ENCODE data around the gene MED12L. TPM values are rescaled to one million over a fixed set of nuclear protein-coding genes. Genes with fewer than 3 reads are reported as not detected.

The MED12L gene
- total and polyA plus RNA-seq, 4 experiments from 2014 or later = 0.35 to 0.78 TPM; not detected in 2

GRCh38 chr3:151459358-151459757 lies 373.9 kb downstream of the MED12L start:
- Mint-ChIP-seq H3K36me3 (no peaks in the 10 kb centered on the region), H3K27me3 (peaks cover 13 to 17% of the 10 kb centered on the region in 2 donors), H3K4me1 (peaks cover 0 to 6% (median 2%) of the 10 kb centered on the region in 4 donors), H3K4me3 (no peak overlapping the region), H3K27ac (no peak overlapping the region), H3K9me3 (no peaks in the 10 kb centered on the region)
- CTCF ChIA-PET (ENCODE audit: partially characterized antibody) = no interaction called here
- Histone ChIP-seq H3K27ac (ENCODE audit: low read depth, low read length) (no peak overlapping the region), H3K27me3 (ENCODE audit: insufficient read depth, low read length) (no peaks in the 10 kb centered on the region), H3K4me1 (ENCODE audit: insufficient read depth, low read length) (no peaks in the 10 kb centered on the region), H3K4me3 (ENCODE audit: low read length in 2 of 2) (no peak overlapping the region), H3K36me3 (ENCODE audit: insufficient read depth, low read length) (no peaks in the 10 kb centered on the region), H3K9me3 (ENCODE audit: control insufficient read depth in 1 of 2, low read length in 2 of 2) (no peaks in the 10 kb centered on the region)
- intact Hi-C loops (cut with micrococcal nuclease) = no loop called here
- POLR2A ChIA-PET (ENCODE audit: partially characterized antibody) = no interaction called here
- DNase-seq = no peak

- Histone ChIP-seq H3K4me3 (ENCODE audit: low read length in 2 of 2) (no peak overlapping the region), H3K27me3 (ENCODE audit: insufficient read depth, low read length) (no peaks in the 10 kb centered on the region), H3K27ac (ENCODE audit: low read depth, low read length) (no peak overlapping the region), H3K36me3 (ENCODE audit: insufficient read depth, low read length) (no peaks in the 10 kb centered on the region), H3K4me1 (ENCODE audit: insufficient read depth, low read length) (no peaks in the 10 kb centered on the region), H3K9me3 (ENCODE audit: control insufficient read depth in 1 of 2, low read length in 2 of 2) (no peaks in the 10 kb centered on the region)
- Mint-ChIP-seq H3K27me3 (peaks cover 15 to 17% of the 10 kb centered on the region in 2 donors), H3K27ac (no peak overlapping the region), H3K4me3 (peak overlapping the region in 4 of 8 donors; percentile 27 to 67 (median 54)), H3K9me3 (no peaks in the 10 kb centered on the region), H3K36me3 (no peaks in the 10 kb centered on the region), H3K4me1 (peaks cover 0 to 6% (median 2%) of the 10 kb centered on the region in 4 donors)
- POLR2A ChIA-PET (ENCODE audit: partially characterized antibody) = no interaction called here
- DNase-seq = no peak
- intact Hi-C loops (cut with micrococcal nuclease) = no loop called here
- CTCF ChIA-PET (ENCODE audit: partially characterized antibody) = interaction anchor here (0.7 to 1.2 kb wide), 3 partner anchors 8 to 13 kb away, joined by 3 to 5 read pairs (median 3); no protein-coding TSS in a partner anchor
These were observed 374.8 kb downstream of the MED12L start for GRCh38 chr3:151460228-151460627.

- no peaks in the 10 kb centered on the region for H3K36me3 Mint-ChIP-seq
- H3K9me3 Mint-ChIP-seq = no peaks in the 10 kb centered on the region
- H3K9me3 ChIP-seq (ENCODE audit: control insufficient read depth in 1 of 2, low read length in 2 of 2) = no peaks in the 10 kb centered on the region
- no peak within 1 kb of the TSS for H3K27ac Mint-ChIP-seq
- peaks cover 15 to 17% of the 10 kb centered on the region in 2 donors for H3K27me3 Mint-ChIP-seq
- H3K27ac ChIP-seq (ENCODE audit: low read depth, low read length) = no peak within 1 kb of the TSS
- no peaks in the 10 kb centered on the region for H3K27me3 ChIP-seq (ENCODE audit: insufficient read depth, low read length)
- no peaks in the 10 kb centered on the region for H3K36me3 ChIP-seq (ENCODE audit: insufficient read depth, low read length)
- DNase-seq = no peak
- intact Hi-C loops (cut with micrococcal nuclease) = no loop called here
- peak within 1 kb of the TSS in 6 of 8 donors; percentile 26 to 67 (median 54) for H3K4me3 Mint-ChIP-seq
- ChIA-PET CTCF (ENCODE audit: partially characterized antibody) (interaction anchor here (1.1 to 1.2 kb wide), 2 partner anchors 12 kb away, joined by 3 read pairs; no protein-coding TSS in a partner anchor), POLR2A (ENCODE audit: partially characterized antibody) (no interaction called here)
- H3K4me3 ChIP-seq (ENCODE audit: low read length in 2 of 2) = no peak within 1 kb of the TSS
- no peaks in the 10 kb centered on the region for H3K4me1 ChIP-seq (ENCODE audit: insufficient read depth, low read length)
- peaks cover 0 to 6% (median 2%) of the 10 kb centered on the region in 4 donors for H3K4me1 Mint-ChIP-seq
These were observed 375.4 kb downstream of the MED12L start, which contains the start of gene IGSF10 for GRCh38 chr3:151460774-151461450. Gene IGSF10 (minus strand): TSS chr3:151461061. CDS start chr3:151458709, 2,352 bp downstream.

- POLR2A ChIA-PET (ENCODE audit: partially characterized antibody) = no interaction called here
These were observed 376.9 kb downstream of the MED12L start for GRCh38 chr3:151462278-151462780.

GRCh38 chr3:151462991-151463390 lies 377.5 kb downstream of the MED12L start:
- Histone ChIP-seq H3K4me1 (ENCODE audit: insufficient read depth, low read length) (no peaks in the 10 kb centered on the region), H3K9me3 (ENCODE audit: control insufficient read depth in 1 of 2, low read length in 2 of 2) (no peaks in the 10 kb centered on the region), H3K36me3 (ENCODE audit: insufficient read depth, low read length) (no peaks in the 10 kb centered on the region), H3K27me3 (ENCODE audit: insufficient read depth, low read length) (no peaks in the 10 kb centered on the region), H3K27ac (ENCODE audit: low read depth, low read length) (no peak overlapping the region), H3K4me3 (ENCODE audit: low read length in 2 of 2) (no peak overlapping the region)
- Mint-ChIP-seq H3K27me3 (peaks cover 17 to 20% of the 10 kb centered on the region in 2 donors), H3K4me1 (peaks cover 0 to 6% (median 2%) of the 10 kb centered on the region in 4 donors), H3K9me3 (no peaks in the 10 kb centered on the region), H3K36me3 (no peaks in the 10 kb centered on the region), H3K27ac (no peak overlapping the region), H3K4me3 (no peak overlapping the region)
- intact Hi-C loops (cut with micrococcal nuclease) = no loop called here
- ChIA-PET POLR2A (ENCODE audit: partially characterized antibody) (no interaction called here), CTCF (ENCODE audit: partially characterized antibody) (interaction anchor here (1.0 to 1.2 kb wide), 2 partner anchors 11 to 1062 kb away, joined by 3 read pairs; no protein-coding TSS in a partner anchor)
- DNase-seq = no peak

More at GRCh38 chr3:151462278-151462780, 376.9 kb downstream of the MED12L start:
- Mint-ChIP-seq H3K4me1 (peaks cover 0 to 6% (median 2%) of the 10 kb centered on the region in 4 donors), H3K27me3 (peaks cover 17 to 19% of the 10 kb centered on the region in 2 donors), H3K36me3 (no peaks in the 10 kb centered on the region), H3K4me3 (no peak overlapping the region), H3K9me3 (no peaks in the 10 kb centered on the region), H3K27ac (no peak overlapping the region)
- CTCF ChIA-PET (ENCODE audit: partially characterized antibody) = interaction anchor here (1.0 to 1.2 kb wide), 2 partner anchors 11 to 1062 kb away, joined by 3 read pairs; no protein-coding TSS in a partner anchor
- Histone ChIP-seq H3K9me3 (ENCODE audit: control insufficient read depth in 1 of 2, low read length in 2 of 2) (no peaks in the 10 kb centered on the region), H3K36me3 (ENCODE audit: insufficient read depth, low read length) (no peaks in the 10 kb centered on the region), H3K4me3 (ENCODE audit: low read length in 2 of 2) (no peak overlapping the region), H3K27ac (ENCODE audit: low read depth, low read length) (no peak overlapping the region), H3K4me1 (ENCODE audit: insufficient read depth, low read length) (no peaks in the 10 kb centered on the region), H3K27me3 (ENCODE audit: insufficient read depth, low read length) (no peaks in the 10 kb centered on the region)
- intact Hi-C loops (cut with micrococcal nuclease) = no loop called here
- DNase-seq = no peak

- Mint-ChIP-seq H3K9me3 (no peaks in the 10 kb centered on the region), H3K4me3 (no peak overlapping the region), H3K27ac (no peak overlapping the region), H3K36me3 (no peaks in the 10 kb centered on the region), H3K4me1 (no peaks in the 10 kb centered on the region), H3K27me3 (peaks cover 8 to 13% of the 10 kb centered on the region in 2 donors)
- Histone ChIP-seq H3K27ac (ENCODE audit: low read depth, low read length) (no peak overlapping the region), H3K36me3 (ENCODE audit: insufficient read depth, low read length) (no peaks in the 10 kb centered on the region), H3K27me3 (ENCODE audit: insufficient read depth, low read length) (no peaks in the 10 kb centered on the region), H3K4me1 (ENCODE audit: insufficient read depth, low read length) (no peaks in the 10 kb centered on the region), H3K4me3 (ENCODE audit: low read length in 2 of 2) (no peak overlapping the region), H3K9me3 (ENCODE audit: control insufficient read depth in 1 of 2, low read length in 2 of 2) (no peaks in the 10 kb centered on the region)
- DNase-seq = no peak
- intact Hi-C loops (cut with micrococcal nuclease) = no loop called here
- CTCF ChIA-PET (ENCODE audit: partially characterized antibody) = interaction anchor here (0.6 to 3.0 kb wide), 17 partner anchors 9 to 1061 kb away, joined by 3 to 29 read pairs (median 5); no protein-coding TSS in a partner anchor
- POLR2A ChIA-PET (ENCODE audit: partially characterized antibody) = no interaction called here
These were observed 381.6 kb downstream of the MED12L start for GRCh38 chr3:151467069-151467468.

GRCh38 chr3:151468284-151468917 lies 382.9 kb downstream of the MED12L start:
- ChIA-PET CTCF (ENCODE audit: partially characterized antibody) (interaction anchor here (1.0 to 3.0 kb wide), 18 partner anchors 8 to 1059 kb away, joined by 3 to 29 read pairs (median 5); no protein-coding TSS in a partner anchor), POLR2A (ENCODE audit: partially characterized antibody) (no interaction called here)
- Histone ChIP-seq H3K9me3 (ENCODE audit: control insufficient read depth in 1 of 2, low read length in 2 of 2) (no peaks in the 10 kb centered on the region), H3K27ac (ENCODE audit: low read depth, low read length) (no peak overlapping the region), H3K4me1 (ENCODE audit: insufficient read depth, low read length) (no peaks in the 10 kb centered on the region), H3K4me3 (ENCODE audit: low read length in 2 of 2) (no peak overlapping the region), H3K27me3 (ENCODE audit: insufficient read depth, low read length) (no peaks in the 10 kb centered on the region), H3K36me3 (ENCODE audit: insufficient read depth, low read length) (no peaks in the 10 kb centered on the region)
- H3K27ac Mint-ChIP-seq = no peak overlapping the region
- no peak overlapping the region for H3K4me3 Mint-ChIP-seq
- H3K4me1 Mint-ChIP-seq = no peaks in the 10 kb centered on the region
- intact Hi-C loops (cut with micrococcal nuclease) = loop anchor here (1.0 kb wide), 1 partner anchor 371 kb away; no protein-coding TSS in a partner anchor
- DNase-seq = peak in 4 of 5 donors; percentile 34 to 51 (median 38)
- H3K36me3 Mint-ChIP-seq = no peaks in the 10 kb centered on the region
- H3K9me3 Mint-ChIP-seq = no peaks in the 10 kb centered on the region
- H3K27me3 Mint-ChIP-seq = peaks cover 8 to 10% of the 10 kb centered on the region in 2 donors

All from CD4-positive, alpha-beta memory T cell (primary cell).